ENCODE measurements around the gene KCNJ18.
"Not testable (repeated sequence)": the region's sequence is repeated elsewhere in the genome, so short reads cannot be mapped to it uniquely, and the experiment has no call there.

The KCNJ18 gene

DNA sequence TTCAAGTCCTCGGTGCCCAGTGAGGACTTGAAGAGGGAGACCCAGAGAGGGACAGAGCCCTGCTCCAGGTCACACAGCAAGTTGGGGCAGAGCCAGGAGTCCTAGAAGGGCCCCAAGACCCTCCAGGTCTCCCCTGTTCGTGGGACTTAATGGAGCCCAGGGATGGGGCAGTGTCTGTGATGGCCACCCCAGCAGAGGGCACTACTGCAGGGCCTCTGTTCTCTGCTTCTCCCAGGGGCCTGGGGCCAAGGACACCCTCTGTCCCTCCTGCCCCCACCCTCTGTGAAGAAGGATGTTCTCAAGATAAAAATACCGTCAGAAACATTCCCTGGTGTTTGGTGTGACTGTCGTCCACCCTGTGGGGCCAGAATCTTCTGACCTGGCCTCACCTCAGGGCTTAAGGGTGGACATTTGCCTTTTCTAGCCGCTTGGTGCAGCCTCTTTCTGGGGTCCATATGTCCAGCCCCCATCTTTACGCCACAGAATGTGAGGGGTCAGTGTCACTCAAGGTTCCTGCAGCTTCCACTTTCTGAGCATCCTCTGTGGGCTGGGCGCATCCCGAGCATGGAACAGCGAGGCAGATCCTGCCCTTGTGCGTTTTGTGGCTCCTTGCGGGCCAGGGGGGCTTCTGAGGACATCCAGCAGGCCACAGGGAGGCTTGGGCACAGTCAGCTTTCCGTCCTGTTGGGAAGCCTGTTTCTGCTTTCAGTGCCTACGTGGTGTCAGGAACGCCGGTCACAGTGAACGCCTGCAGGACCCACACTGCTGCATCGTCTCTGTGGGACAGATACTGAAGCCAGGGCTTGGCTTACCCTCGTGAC is at the start of gene KCNJ18:
Gene KCNJ18 (plus strand): TSS at position 641 of the 821 bp plus-strand sequence. CDS start 10,264 bp downstream, outside the sequence.
- DNase-seq (ENCODE audit: low read depth), result not testable (repeated sequence)

DNA sequence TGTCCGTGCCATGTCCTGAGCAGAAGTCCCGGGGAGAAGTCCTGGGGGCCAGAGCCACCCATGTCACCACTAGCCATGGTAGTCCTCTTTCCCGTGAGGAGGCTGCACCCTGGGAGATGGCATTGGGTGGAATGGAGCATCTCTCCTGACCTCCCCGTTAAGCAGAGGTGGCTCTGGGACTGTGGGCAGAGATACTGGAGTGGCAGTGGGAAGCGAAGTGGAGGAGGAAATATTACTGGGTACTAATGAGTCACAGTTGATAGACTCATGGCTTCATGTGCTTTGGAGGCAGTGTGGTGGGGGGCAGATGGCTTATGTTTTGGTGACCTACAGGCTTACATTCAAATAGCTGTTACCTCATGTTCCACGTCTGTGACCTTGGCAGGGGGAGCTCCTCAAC is 44.2 kb upstream of the KCNJ18 start:
- DNase-seq (ENCODE audit: low read depth), result not testable (repeated sequence)

DNA sequence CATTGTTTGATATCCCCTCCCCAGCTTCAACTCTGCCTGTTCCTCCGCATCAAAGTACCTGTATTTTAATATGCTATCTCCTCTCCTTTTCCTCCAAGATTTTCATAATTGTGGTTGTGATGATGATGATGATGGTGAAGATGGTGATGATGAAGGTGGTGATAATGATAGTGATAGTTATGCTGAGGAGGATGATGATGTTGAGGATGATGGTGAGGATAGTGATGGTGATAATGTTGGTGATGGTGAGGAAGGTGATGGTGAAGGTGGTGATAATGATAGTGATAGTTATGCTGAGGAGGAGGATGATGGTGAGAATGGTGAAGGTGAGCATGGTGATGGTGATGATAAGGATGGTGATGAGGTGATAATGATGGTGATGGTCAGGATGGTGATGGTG is 42.3 kb upstream of the KCNJ18 start:
- DNase-seq (ENCODE audit: low read depth), result not testable (repeated sequence)

DNA sequence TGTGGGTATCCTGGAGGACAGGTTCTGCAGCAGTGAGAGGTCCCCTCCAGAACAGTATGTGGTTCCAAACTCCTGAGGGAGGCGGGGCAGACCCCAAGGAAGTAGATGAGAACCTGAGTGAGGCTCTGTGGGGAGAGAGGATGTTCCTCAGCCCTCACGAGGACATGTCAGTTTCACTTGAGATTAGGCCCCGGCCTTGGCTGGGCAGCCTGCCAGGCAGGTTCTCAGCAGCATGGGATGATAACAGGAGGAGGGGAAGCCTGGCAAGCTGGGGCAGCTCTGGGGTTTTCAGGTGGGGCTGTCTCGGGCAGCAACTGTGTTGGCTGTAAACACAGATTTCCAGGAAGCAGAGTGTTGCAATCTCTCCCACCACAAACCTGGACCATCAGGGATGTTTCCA is 40.3 kb upstream of the KCNJ18 start:
- DNase-seq (ENCODE audit: low read depth), result not testable (repeated sequence)

DNA sequence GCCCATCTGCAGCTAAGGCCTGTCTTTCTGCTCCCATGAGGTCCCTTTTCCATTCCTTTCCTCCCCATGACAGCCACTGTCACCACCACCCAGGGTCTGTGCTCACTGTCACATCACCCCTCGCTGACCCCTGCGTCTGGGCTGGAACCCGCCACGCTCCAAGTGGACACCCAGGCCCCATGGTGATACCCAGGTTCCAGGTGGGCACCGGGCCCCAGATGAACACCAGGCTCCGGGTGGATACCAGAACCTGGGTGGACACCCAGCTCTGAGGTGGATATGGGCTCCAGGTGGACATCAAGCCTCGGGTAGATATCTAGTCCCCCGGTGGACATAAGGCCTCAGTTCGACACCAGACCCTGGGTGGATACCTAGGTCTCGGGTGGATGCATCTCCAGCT is 39.1 kb upstream of the KCNJ18 start:
- not testable (repeated sequence) for DNase-seq (ENCODE audit: low read depth)

DNA sequence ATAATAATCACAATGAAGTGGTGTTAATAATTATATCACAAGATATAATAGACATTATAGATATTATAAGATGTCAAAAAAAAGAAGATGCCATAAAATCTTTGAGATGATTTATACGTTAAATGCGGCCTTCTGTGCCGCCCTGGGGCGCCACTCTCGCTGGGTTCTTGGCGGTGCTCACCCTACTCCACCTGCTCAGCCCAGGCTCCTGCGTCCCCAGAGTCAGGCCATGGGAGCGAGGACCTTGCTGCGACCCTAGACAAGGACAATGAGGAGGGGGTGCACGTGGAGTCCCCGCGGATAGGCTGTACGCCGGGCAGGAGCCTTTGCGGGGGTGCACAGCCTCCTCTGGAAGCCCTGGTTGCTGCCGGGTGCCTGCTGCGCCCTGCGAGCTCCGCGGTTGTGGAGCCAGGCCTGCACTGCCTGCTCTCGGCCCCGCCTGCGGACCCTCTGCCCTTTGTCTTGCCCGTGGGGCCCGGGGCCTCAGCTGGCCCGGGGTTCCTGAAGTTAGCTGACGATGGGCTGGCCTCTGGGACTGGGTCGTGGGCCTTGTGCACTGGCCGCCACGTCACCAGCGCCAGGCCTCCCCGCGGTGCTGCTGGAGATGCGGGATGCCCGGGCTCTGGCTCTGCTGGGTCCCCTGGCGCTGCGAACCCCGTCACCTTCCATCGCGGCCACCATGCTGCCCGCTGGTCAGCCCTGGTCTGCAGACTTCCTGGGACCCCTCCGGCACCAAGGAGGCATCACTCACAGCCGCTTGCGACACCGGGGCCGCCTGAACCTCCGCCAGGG is 35.6 kb upstream of the KCNJ18 start:
- DNase-seq (ENCODE audit: low read depth), result not testable (repeated sequence)

DNA sequence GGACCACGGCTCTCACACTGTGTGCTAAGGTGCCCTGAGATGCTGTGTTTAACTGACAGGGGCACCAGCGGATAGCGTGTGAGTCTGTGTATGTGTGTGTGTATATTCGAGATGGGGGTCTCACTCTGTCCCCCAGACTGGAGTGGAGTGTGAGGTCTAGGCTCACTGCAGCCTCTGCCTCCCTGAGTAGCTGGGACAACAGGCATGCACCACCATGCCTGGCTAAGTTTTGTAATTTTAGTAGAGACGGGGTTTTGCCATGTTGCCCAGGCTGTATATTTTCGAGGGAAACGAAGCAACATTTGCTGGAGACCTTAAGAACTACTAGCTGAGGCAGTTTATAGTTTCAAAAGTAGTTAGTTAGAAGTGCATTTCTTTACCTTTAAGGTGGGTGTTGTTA is 32.7 kb upstream of the KCNJ18 start:
- not testable (repeated sequence) for DNase-seq (ENCODE audit: low read depth)

DNA sequence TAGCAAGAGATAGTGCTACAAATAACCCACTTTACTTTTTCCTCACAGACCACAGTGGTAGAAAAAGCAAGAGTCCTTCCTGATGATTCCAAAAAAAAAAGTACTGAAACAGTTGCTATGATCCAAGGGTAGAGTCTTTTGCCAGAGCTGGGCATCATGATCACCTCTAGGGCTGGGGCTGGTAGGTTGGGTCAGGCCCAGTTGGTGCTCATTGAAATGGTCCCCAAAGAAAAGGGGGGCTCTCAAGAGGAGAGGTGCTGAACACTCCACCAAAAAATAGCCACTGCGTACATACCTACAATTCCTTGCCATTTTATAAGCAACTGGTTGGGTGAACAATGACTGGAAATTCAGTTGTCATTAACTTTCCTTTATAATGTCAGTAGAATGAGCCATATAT is 30.9 kb upstream of the KCNJ18 start:
- DNase-seq (ENCODE audit: low read depth), result not testable (repeated sequence)

DNA sequence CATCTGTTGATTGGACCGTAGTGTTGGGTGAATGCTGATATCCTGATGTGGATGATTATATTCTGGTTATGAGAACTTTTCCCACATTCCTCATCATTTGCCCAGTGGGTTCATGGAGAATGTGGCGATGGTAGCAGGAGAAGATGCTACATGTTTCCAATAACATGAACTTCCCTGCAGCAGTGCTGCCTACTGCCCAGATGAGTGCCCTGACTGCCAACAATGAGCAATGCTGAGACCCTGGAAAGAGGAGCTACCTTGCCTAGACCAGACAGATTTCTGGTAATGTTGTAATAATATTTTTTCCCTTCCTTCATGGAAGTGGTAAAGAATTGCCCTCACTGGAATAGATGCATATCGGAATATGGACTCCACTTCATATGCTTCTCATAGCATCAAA is 29.2 kb upstream of the KCNJ18 start:
- not testable (repeated sequence) for DNase-seq (ENCODE audit: low read depth)

DNA sequence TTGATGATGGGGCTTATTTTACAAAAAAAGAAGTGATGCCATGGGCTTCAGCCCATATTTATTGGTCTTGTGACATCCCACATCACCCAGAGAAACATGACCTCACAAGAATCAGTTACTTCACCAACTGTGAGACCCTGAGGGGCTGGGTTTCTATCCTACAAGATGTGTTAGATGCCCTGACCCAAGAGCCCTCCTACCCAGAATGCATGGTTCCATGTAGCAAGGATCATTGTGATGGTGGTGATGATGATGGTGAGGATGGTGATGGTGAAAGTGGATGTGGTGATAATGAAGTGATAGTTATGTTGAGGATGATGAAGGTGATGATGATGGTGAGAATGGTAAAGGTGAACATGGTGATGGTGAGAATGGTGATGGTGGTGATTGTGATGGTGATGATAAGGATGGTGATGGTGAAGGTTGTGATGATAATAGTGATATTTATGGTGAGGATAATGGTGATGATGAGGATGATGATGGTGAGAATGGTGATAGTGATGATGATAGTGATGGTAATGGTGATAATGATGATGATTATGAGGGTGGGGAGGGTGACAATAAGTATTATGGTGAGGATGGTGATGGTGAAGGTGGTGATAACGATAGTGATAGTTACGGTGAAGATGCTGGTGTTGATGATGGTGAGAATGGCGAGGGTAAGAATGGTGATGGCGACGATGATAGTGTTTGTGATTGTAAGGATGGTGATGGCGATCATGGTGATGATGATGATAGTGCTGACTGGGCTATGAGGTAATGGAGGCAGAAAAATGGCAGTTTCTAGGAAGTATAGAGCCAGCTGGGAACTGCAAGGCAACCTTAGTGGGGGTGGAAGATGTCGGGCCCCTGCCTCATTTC is 28.5 kb upstream of the KCNJ18 start:
- DNase-seq (ENCODE audit: low read depth), result not testable (repeated sequence)

DNA sequence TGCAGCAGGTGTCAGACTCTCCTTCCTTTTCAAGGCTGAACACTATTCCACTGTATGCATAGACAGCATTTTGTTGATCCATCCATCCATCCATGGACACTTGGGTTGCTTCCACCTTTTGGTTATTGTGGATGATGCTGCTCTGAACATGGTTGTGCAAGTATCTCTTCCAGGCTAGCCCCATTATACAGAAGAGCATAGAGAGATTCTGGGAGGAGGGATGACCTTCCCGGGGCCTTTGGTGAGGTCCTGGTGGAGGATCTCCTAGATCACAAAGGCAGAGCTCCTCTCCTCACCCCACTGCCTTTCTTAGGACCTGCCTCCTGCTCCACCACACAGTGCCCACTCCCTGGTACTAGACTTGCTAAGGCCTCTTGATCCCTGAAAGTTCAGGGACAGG is 27.2 kb upstream of the KCNJ18 start:
- DNase-seq (ENCODE audit: low read depth), result not testable (repeated sequence)

DNA sequence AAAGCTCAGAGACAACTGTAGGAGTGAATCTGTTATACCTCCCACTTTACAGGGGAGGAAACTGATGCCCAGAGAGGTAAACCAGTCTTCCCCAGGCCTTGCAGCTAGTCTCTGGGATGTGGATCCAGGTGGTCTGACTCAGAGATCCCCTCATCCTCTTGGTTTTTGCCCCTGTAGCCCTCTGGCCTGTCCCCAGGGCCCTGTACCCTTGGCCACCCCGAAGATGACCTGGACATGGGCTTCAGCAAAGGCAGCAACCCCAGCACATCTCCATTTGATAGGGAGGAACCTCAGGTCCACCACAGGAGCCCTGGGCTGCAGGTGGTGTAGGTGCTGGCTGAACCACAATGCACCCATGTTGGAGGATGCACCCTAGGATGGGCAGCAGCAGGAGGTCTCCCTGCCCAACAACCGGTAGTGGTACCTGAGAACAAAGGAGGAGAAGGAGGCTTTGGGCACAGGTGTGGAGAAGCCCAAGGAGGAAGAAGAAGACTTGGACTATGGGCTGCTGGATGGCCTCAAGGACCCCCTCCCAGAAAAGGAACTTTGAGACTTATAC is 26.3 kb upstream of the KCNJ18 start:
- DNase-seq (ENCODE audit: low read depth), result not testable (repeated sequence)

DNA sequence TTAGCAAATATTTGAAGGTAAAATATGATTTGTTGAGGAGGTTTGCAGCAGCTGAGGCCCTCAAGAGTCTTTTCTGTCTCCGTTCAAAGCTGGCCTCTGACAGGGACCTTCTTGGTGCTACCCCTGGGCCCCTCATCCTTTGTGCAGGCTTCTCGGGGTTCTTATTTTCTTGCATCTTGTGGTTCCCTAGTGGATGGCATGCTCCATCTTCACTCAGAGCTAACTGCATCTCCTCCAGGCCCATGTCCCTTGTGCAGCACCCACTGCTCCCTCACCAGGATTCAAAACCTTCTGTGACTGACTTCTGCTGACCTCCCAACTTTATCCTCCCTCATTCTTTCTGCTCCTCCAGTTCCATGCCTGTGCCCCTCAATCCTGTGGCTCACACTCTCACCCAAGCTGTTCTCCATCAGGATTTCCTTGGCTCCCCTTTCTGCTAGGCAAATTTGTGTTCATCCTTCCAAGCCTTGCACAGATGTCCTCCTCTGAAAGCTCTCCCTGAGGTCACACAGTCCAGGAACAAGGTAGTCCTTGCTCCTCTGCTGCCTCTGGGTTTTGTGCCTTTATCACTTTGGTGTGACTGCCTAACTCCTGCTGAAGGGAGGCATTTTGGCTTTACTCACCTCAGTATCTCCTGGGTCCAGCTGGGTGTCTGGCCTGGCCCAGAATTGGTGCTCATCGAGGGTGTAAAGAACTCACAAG is 25.5 kb upstream of the KCNJ18 start:
- not testable (repeated sequence) for DNase-seq (ENCODE audit: low read depth)

DNA sequence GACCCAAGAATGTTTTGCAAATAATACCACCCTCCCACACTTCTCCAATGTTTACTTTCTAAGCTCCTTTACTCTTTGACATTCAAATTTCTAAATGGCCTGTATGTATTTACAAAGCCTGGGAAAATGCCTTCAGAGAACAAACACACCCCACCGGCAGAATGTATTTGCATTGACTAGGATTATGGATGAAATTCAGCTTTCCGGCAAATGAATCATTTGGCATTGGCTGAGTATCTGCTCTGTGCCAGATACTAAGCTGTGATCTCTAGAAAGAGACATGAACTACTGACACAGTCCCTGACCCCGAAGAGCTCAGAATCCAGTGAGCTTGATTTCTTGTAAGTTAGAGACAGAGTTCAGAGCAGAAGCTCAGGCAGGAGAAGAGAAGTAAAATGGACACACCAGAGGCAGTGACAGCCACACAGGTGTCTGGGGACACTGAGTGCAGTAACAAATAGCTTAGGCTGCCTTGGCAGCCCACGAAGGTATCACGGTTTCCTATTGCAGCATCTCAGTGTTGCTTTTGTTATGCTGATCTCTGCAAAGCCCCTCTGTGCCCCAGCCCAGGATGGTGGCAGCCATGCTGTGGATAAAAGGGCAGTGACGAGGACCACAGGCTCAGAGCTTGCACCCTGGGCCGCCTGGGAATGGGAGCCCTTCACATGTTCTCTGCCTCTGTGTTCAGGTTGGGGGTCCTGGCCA is 24.8 kb upstream of the KCNJ18 start:
- DNase-seq (ENCODE audit: low read depth), result not testable (repeated sequence)

DNA sequence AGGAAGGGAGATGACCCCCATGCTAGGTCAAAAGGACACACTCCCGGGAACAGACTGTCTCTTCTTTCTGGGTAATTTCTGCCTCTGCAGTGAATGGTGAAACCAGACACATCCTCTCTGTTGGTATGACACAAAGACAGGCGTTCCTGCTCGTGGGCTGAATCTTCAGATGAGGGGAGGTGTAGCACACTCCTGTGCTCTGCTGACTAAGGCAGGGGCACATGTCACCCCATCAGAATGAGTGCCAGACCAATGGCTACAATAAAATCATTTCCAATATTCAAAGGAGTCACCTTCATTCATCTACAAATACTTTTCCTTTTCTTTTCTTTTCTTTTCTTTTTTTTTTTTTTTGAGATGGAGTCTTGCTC is 24.2 kb upstream of the KCNJ18 start:
- not testable (repeated sequence) for DNase-seq (ENCODE audit: low read depth)

DNA sequence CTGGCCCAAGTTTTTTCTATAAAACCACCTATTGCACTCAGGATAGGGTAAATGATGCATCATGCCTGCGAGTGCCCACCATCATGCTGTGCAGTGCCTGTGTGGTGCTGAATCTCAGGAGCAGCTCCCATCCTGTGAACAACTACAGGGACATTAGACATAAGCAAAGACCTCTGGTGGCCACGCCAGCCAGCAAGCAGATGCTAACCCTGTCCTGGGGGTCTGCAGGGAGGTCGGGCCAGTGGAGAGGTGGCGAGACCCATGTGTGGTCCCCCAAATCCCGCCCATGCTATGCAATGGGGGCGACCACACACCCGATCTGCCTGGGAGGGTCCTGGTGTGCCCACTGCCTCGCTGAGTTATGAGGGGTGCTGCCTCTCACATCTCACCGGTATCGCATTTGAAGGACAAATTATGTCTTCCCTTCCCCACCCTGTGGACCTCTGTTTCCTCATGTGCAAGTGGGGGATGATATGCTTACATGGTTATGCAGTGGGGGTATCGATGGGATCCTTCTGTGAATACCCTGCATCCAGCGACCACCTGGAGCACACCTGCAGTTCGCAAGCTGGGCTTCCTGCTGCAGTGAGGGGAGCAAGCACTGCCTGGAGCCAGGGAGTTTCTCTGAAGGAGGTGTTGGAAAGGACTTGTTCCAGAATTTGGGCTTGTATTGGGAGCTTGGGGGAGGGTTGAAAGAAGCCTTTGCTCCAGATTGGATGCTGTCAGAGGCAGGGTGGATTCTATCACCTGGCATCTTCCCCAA is 23.4 kb upstream of the KCNJ18 start:
- not testable (repeated sequence) for DNase-seq (ENCODE audit: low read depth)

DNA sequence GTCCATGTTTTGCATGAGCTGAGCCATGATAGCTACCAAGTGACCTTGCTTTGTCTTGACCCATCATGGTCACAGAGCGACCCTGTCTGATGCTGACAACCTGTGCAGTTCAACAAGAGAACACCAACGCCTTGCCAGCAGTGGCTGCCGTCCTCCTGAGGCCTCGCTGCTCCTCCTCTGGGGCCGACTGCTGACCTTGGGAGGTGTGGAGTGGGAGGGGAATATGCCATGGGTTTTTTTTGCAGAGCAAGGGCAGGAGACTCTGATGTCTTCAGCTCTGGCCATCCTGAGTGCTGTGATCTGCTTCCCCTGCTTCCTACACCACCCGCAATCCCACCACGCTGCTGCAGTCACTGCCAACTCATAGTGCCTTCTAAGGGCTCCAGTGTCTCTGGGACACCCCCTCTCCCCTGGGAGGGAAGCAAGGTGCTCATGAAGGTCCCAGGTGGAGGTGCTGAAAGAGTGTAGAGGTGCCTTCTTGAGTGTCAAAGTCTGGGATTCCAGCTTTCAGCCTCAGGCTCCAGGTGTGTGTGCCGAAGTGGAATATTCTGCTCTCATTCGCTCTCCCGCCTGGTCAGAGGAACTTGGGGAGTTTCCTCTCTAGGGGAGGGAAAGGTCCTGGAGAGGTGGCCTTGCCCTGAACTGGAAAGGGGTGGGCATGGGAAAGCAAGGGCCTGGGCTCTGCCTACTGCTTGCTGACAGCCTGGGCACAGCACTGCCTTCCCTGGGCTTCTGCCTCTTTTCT is 22.5 kb upstream of the KCNJ18 start:
- not testable (repeated sequence) for DNase-seq (ENCODE audit: low read depth)

DNA sequence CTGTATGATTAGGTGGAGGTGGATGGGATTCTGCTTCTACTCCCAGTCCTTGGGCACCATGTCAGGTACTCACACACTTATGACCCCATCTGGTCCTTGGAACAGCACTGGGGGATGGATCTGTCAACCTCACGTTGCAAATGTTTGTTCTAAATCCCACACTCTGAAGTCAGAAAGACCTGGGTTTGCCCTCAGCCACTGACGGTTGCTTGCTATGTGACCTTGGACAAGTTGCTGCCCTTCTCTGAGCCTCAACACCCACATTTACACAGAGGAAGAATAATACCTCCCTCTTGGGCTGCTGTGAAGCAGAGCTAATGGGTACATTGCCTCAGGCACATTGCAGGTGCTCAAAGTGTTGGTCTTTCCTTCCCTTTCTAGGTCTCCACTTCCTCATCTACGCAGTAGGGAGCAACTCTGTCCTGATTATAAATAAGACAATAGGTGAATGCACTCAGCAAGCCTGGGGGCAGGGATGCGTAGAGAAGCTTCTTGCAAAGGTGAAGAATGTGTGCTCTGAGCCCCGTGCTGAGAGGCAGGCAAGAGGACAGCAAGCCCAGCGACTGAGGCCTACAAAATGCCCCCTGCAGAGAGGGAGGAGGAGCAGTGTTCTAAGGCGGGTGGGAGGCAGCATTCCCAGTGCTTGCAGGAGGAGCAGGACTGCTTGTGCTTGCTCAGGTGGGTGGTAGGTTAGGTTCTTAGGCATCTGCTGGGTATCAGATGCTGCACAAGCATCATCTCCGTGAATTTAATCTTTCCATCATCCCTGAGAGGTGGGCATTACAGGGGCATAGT is 21.8 kb upstream of the KCNJ18 start:
- not testable (repeated sequence) for DNase-seq (ENCODE audit: low read depth)
